ENCODE measurements around the gene SORL1-AS1.

The SORL1-AS1 gene

GRCh38 chr11:121499405-121499804 lies 46.6 kb upstream of the SORL1-AS1 start:
- Histone ChIP-seq H3K14ac (replicated peaks; ENCODE audit: low read depth, low read length) (no peak overlapping the region), H3K4ac (ENCODE audit: low read depth, low read length) (no peak overlapping the region), H3K4me2 (ENCODE audit: low read depth, low read length) (no peak overlapping the region), H2BK15ac (ENCODE audit: low read depth, low read length) (no peak overlapping the region), H3K9ac (ENCODE audit: low read depth, low read length) (no peak overlapping the region), H3K79me1 (ENCODE audit: low read depth in 1 of 2, low read length in 2 of 2) (no peaks in the 10 kb centered on the region), H3K23ac (ENCODE audit: low read depth, low read length) (no peak overlapping the region), H2BK20ac (ENCODE audit: low read depth, low read length) (no peak overlapping the region), H3K9me1 (ENCODE audit: insufficient read depth, low read length) (no peaks in the 10 kb centered on the region), H4K8ac (ENCODE audit: low read depth in 2 of 2, low read length in 2 of 2) (no peak overlapping the region), H2BK120ac (ENCODE audit: low read depth, low read length) (no peak overlapping the region), H4K91ac (ENCODE audit: insufficient read depth, low read depth, low read length) (no peak overlapping the region), H3K36me3 (ENCODE audit: control insufficient read depth, insufficient read depth, low read length) (0 out of 2 replicates have a peak, but pooled peaks cover 1% of the 10 kb centered on the region), H4K5ac (ENCODE audit: low read depth, low read length) (no peak overlapping the region), H4K20me1 (ENCODE audit: insufficient read depth, low read length) (no peaks in the 10 kb centered on the region), H2AFZ (replicated peaks; ENCODE audit: low read length, poor library complexity) (no peak overlapping the region), H3K18ac (ENCODE audit: low read depth, low read length) (no peak overlapping the region), H3K4me3 (ENCODE audit: insufficient read depth, low read depth, low read length) (no peak overlapping the region), H2BK5ac (ENCODE audit: low read depth, low read length, poor library complexity, severe bottlenecking) (no peak overlapping the region), H3K27me3 (ENCODE audit: control insufficient read depth, insufficient read depth, low read length) (peaks cover 3% of the 10 kb centered on the region; the same call in 1 of the 2 replicates), H3K27ac (ENCODE audit: insufficient read depth, low read length) (no peak overlapping the region), H2AK5ac (ENCODE audit: low read depth, low read length) (no peak overlapping the region), H3K9me3 (ENCODE audit: control insufficient read depth, insufficient read depth, low read length) (no peaks in the 10 kb centered on the region), H2AK9ac (replicated peaks; ENCODE audit: low read depth, low read length, poor library complexity) (no peak overlapping the region), H3K56ac (ENCODE audit: extremely low read depth, insufficient read depth, low read length) (no peak overlapping the region), H3K4me1 (ENCODE audit: control insufficient read depth, insufficient read depth, low read length) (peaks cover 4% of the 10 kb centered on the region; the same call in 1 of the 2 replicates)
- BruUV-seq (replicated peaks), result no TSS peak
- POLR2A ChIA-PET (ENCODE audit: unreplicated experiment), result no interaction called here
- in situ Hi-C loops (cut with MboI; ENCODE audit: low sequenced_read_pairs) (no loop called here), intact Hi-C loops (cut with micrococcal nuclease) (no loop called here), dilution Hi-C loops (cut with HindIII; ENCODE audit: low sequenced_read_pairs, unreplicated experiment) (no loop called here)
- CTCF ChIA-PET, result interaction anchor here (0.6 kb wide), 1 partner anchor 34 kb away, joined by 3 read pairs; no protein-coding TSS in a partner anchor
- TF ChIP-seq RCOR1 (IDR thresholded peaks at IDR 0.05; ENCODE audit: insufficient replicate concordance, low read length) (no peak), MAFK (IDR thresholded peaks at IDR 0.05; ENCODE audit: low read depth, low read length) (no peak), CTCF (conservative IDR thresholded peaks at IDR 0.05; ENCODE audit: low read depth, low read length) (no peak)
- ATAC-seq (ENCODE audit: low read depth), result peak; percentile 62
- WGBS, 2 experiments (ENCODE audit: extremely low coverage in 2 of 2, insufficient read length in 1 of 2), result no CpG with 5 or more reads among the region's 2 CpGs
- DNase-seq, result no peak

Data from IMR-90 (cell line).